GM13977 (cell line): ENCODE results near the gene CDC6.

Experiments used
- DNase-seq: peaks from one replicate; pipeline ENCODE4 v3.0.0; 2012; ENCODE audit warnings: low spot score
- in situ Hi-C: fragments of 300-500 bp; cut with MboI; formaldehyde crosslinking; loops from one replicate; pipeline ENCODE4 v1.12.0; 2022; ENCODE audit warnings: low sequenced_read_pairs, low pct_unique_long_range_greater_than_20kb, mixed read lengths, inconsistent platforms; ENCODE audit not compliant: unreplicated experiment
- TF ChIP-seq, protein P1 (sequence below): IDR thresholded peaks from 2 replicates; pipeline ENCODE4 v1.5.1; 2012; ENCODE audit warnings: mild to moderate bottlenecking, control low read depth; ENCODE audit not compliant: insufficient read depth; ENCODE audit errors: extremely low read depth, missing control alignments

The CDC6 gene

GRCh38 chr17:40319651-40320540, 32.2 kb downstream of the CDC6 start:
- in situ Hi-C loops = no loop called here
- no peak for DNase-seq

DNA sequence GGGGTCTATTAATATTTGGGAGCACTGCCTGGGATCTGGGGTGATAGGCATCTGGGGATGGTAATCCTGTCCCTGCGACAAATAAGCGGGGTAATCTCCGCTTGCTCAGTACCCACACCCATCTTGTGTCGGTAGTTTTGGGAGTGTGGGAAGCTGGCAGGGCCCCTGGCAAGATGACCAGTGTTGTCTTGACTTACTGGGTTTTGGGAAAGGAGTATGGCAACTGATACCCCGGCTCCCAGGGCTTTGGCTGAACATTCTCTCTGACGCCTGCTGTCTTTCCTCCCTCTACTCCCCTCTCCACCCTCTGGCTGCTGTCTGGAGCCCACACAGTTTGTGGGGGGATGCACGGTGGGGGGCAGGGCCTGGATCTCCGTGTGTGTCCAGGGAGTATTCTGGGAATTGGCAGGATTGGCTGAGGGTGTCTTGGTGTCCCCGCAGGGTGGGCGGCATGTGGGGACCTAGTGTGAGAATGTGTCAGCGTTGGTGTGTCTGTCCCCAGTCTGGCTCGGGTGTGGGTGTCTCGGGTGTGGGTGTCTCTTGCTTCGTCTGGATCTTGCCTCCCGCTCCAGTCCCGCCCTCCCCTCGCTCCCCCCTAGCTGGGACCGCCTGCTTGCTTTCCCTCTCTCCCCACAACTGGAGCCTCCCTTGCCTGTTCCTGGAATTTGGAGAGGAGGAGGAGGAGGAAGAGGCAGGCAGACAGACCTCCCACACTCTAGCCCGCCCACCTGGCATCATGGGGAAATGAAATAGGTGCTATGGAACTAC, 33.3 kb downstream of the CDC6 start:
- in situ Hi-C loops = no loop called here
- TF ChIP-seq, protein P1, sequence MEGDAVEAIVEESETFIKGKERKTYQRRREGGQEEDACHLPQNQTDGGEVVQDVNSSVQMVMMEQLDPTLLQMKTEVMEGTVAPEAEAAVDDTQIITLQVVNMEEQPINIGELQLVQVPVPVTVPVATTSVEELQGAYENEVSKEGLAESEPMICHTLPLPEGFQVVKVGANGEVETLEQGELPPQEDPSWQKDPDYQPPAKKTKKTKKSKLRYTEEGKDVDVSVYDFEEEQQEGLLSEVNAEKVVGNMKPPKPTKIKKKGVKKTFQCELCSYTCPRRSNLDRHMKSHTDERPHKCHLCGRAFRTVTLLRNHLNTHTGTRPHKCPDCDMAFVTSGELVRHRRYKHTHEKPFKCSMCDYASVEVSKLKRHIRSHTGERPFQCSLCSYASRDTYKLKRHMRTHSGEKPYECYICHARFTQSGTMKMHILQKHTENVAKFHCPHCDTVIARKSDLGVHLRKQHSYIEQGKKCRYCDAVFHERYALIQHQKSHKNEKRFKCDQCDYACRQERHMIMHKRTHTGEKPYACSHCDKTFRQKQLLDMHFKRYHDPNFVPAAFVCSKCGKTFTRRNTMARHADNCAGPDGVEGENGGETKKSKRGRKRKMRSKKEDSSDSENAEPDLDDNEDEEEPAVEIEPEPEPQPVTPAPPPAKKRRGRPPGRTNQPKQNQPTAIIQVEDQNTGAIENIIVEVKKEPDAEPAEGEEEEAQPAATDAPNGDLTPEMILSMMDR = no peak
- DNase-seq = no peak

More at GRCh38 chr17:40319651-40320540, 32.2 kb downstream of the CDC6 start:
- TF ChIP-seq, protein P1 = no peak

- in situ Hi-C loops = no loop called here
- DNase-seq = no peak
- TF ChIP-seq, protein P1 = no peak
These were observed 33.8 kb downstream of the CDC6 start for GRCh38 chr17:40321524-40321929.

DNA sequence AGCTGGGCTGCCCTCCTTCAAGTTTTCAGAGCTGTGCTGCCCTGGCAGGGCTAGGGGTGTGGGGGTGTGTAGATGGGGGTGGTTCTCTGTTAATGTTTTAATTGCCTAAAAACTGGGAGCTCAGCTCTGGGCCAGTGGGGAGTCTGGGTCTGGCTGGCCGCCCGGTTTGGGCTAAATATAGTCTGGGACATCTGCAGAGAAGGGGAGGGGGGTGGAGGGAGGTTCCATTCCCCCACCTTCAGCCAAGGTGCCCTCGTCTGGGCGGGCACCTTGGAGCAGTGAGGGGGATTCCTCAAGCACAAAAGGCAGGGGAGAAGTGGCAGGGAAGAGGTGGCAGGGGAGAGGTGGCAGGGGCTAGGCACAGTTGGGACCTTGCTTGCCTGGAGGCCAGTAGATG, 34.3 kb downstream of the CDC6 start:
- TF ChIP-seq, protein P1 = no peak
- in situ Hi-C loops = no loop called here
- DNase-seq = no peak

GRCh38 chr17:40322358-40323315, 35.0 kb downstream of the CDC6 start:
- TF ChIP-seq, protein P1 = no peak
- in situ Hi-C loops = no loop called here
- peak; percentile 89 for DNase-seq
